Lower leg skin (tissue), 4 donors: Measurements from ENCODE around the gene GOLGA8H. TPM values are rescaled to one million over a fixed set of nuclear protein-coding genes. Genes with fewer than 3 reads are reported as not detected.
"Not testable (repeated sequence)": the region's sequence is repeated elsewhere in the genome, so short reads cannot be mapped to it uniquely, and the experiment has no call there.

Experiments used
- DNase-seq, 2 donors: peaks; one replicate each; pipeline ENCODE4 v3.0.0-alpha.2; 2019; ENCODE audit warnings: low spot score in 2 of 2
- H3K4me3 ChIP-seq: fragments of 200-600 bp; sonication (generic); 2 replicates; pipeline ENCODE4 v1.5.1; 2017; ENCODE audit warnings: mild to moderate bottlenecking, low read depth; ENCODE audit not compliant: poor library complexity, severe bottlenecking
- CTCF ChIP-seq, 3 donors: fragments of 450-650 bp; IDR thresholded peaks; one replicate each; pipeline ENCODE4 v1.5.1; 2016; ENCODE audit warnings: antibody characterized with exemption in 3 of 3, mild to moderate bottlenecking in 3 of 3, moderate library complexity in 2 of 3
- POLR2A ChIP-seq, 2 donors: fragments of 450-650 bp; IDR thresholded peaks; one replicate each; pipeline ENCODE4 v1.6.1; 2016 to 2017; ENCODE audit warnings: antibody characterized with exemption in 2 of 2, mild to moderate bottlenecking in 1 of 2, moderate library complexity in 1 of 2
- WGBS, 2 donors: methylation state at CpG; one replicate each; pipeline ENCODE4 v1.1.5; 2018; 5-methylcytosine and 5-hydroxymethylcytosine counted together
- intact Hi-C: fragments of 100-400 bp; cut with DNase I; formaldehyde crosslinking; loops from one replicate; pipeline ENCODE4 v1.15.0; 2023; ENCODE audit warnings: low total_unique reads
- total RNA-seq, 4 donors: library from RNA; depleted of rRNA; stranded (reverse); fragments of >200 nt; gene quantifications; one replicate each; pipeline ENCODE4 v1.1.0, GENCODE V29; 2016

GOLGA8H gene
- total RNA-seq, 4 donors from 2014 or later = 0.17 to 0.88 (median 0.48) TPM

DNA sequence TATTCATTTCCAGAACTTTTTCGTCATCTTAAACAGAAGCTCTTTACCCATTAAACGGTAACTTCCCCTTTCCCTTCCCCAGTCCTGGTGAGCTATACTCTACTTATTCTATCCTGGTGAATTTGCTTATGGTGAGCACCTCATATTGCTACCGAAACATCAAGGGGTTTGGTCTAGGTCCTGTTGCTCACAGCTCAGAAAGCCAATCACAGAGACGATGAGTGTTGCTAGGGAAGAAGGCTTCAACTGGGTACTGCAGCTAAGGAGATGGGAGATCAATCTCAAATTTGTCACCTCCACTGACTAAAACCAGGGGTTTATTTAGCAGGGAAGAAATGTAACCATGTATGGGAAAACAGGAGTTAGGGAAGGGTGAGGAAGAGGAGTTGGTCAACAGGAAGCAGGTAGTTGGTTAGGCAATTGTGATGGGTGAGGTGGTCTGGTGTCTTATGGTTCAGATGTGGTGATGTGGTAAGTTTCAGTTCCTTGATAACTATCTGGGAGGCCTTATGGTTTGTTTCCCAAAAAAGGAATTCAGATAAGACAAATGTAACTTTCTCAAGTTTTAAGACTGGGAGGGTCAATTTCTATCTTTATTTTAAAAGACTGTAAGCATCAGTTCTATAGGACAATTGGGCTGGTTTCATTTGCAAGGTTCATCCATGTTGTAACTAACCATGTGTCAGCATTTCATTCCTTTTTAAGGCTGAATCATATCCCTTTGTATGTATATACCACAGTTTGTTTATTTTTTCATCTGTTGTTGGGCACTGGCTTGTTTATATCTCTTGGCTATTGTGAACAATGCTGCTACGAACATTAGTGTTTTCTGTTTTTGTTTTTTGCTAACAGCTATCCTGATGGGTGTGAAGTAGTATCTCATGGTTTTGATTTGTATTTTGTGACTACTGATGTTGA is 46.4 kb downstream of the GOLGA8H start:
- WGBS, 2 donors = 87 to 91% methylated on average over 5 of the region's 5 CpGs
- no peak overlapping the region for H3K4me3 ChIP-seq
- intact Hi-C loops = no loop called here
- TF ChIP-seq CTCF (IDR thresholded peaks at IDR 0.05) = no peak
- no peak for TF ChIP-seq POLR2A (IDR thresholded peaks at IDR 0.05)
- no peak for DNase-seq

DNA sequence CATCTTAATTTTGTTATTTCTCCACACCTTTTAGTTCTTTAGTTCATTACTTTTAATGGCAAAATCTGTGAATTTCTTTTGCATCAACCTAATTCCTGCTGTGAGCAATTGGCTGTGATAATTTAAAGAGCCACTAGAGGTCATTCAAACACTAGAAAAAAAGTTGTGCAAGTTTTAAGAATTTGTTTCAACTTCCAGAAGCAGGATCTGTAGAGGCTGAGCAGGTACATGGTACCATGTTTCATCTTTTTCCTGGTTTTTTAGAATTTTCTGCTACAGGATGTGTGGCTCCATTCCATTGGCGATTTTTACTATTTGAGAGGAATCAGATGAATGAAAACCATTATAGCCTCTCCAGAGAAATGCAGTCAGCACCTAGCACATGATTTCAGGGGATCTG is 57.3 kb downstream of the GOLGA8H start:
- DNase-seq, H3K4me3 ChIP-seq, intact Hi-C loops: not testable (repeated sequence)
- 79 to 83% methylated on average over 1 of the region's 1 CpG for WGBS, 2 donors

Other genes starting within 250 kb of the GOLGA8H start
- gene CHRFAM7A, start 210.5 kb upstream of the GOLGA8H start, total RNA-seq = 1 to 10 TPM in 1 of 4 donors, under 1 TPM in 3; 0.11 to 5.0 (median 0.54) TPM
- gene GOLGA8R, start 189.8 kb upstream of the GOLGA8H start, total RNA-seq = 1 to 10 TPM in 3 of 4 donors, under 1 TPM in 1; 0.91 to 4.6 (median 1.9) TPM
- gene GOLGA8Q, start 52.0 kb upstream of the GOLGA8H start, total RNA-seq = 1 to 10 TPM in 1 of 4 donors, under 1 TPM in 3; 0.13 to 1.3 (median 0.56) TPM